ENCODE results near the gene BRF1.

GRCh38 chr14:105181549-105182295 is 119.1 kb downstream of the BRF1 start:
- TF ChIP-seq, protein P1, sequence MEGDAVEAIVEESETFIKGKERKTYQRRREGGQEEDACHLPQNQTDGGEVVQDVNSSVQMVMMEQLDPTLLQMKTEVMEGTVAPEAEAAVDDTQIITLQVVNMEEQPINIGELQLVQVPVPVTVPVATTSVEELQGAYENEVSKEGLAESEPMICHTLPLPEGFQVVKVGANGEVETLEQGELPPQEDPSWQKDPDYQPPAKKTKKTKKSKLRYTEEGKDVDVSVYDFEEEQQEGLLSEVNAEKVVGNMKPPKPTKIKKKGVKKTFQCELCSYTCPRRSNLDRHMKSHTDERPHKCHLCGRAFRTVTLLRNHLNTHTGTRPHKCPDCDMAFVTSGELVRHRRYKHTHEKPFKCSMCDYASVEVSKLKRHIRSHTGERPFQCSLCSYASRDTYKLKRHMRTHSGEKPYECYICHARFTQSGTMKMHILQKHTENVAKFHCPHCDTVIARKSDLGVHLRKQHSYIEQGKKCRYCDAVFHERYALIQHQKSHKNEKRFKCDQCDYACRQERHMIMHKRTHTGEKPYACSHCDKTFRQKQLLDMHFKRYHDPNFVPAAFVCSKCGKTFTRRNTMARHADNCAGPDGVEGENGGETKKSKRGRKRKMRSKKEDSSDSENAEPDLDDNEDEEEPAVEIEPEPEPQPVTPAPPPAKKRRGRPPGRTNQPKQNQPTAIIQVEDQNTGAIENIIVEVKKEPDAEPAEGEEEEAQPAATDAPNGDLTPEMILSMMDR (IDR thresholded peaks at IDR 0.05; ENCODE audit: control extremely low read depth in 1 of 3, insufficient read depth in 1 of 3, low read depth in 1 of 3, low read length in 3 of 3): no peak
- no peak for TF ChIP-seq TAF1 (IDR thresholded peaks at IDR 0.05; ENCODE audit: low read depth, low read length)
- no peak for TF ChIP-seq POLR2A (IDR thresholded peaks at IDR 0.05; ENCODE audit: control extremely low read depth in 1 of 2, low read depth in 2 of 2, low read length in 2 of 2)
- no peak for TF ChIP-seq CHD2 (IDR thresholded peaks at IDR 0.05; ENCODE audit: low read length)
- TF ChIP-seq, protein P2, sequence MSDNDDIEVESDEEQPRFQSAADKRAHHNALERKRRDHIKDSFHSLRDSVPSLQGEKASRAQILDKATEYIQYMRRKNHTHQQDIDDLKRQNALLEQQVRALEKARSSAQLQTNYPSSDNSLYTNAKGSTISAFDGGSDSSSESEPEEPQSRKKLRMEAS (IDR thresholded peaks at IDR 0.05): no peak
- no peak for TF ChIP-seq EP300 (IDR thresholded peaks at IDR 0.05; ENCODE audit: borderline replicate concordance in 1 of 2, low read depth in 2 of 2, low read length in 2 of 2)
- no peak for TF ChIP-seq RNF2 (IDR thresholded peaks at IDR 0.05; ENCODE audit: borderline replicate concordance, low read depth, low read length, missing control alignments, poor library complexity, severe bottlenecking)
- no peak for TF ChIP-seq RAD21 (IDR thresholded peaks at IDR 0.05 in 1 of 2, conservative IDR thresholded peaks at IDR 0.05 in 1 of 2; ENCODE audit: low read depth in 2 of 2, low read length in 2 of 2)
- TF ChIP-seq CHD1 (IDR thresholded peaks at IDR 0.05; ENCODE audit: low read depth, low read length): no peak
- no peak for TF ChIP-seq HDAC2 (IDR thresholded peaks at IDR 0.05; ENCODE audit: borderline replicate concordance in 1 of 2, low read depth in 2 of 2, low read length in 2 of 2)
- TF ChIP-seq E2F6 (IDR thresholded peaks at IDR 0.05): no peak
- TF ChIP-seq EZH2 (IDR thresholded peaks at IDR 0.05; ENCODE audit: low read depth, low read length, severe bottlenecking): no peak
- no peak for TF ChIP-seq SAP30 (IDR thresholded peaks at IDR 0.05; ENCODE audit: insufficient read depth, insufficient replicate concordance, low read length)
- TF ChIP-seq, protein P3, sequence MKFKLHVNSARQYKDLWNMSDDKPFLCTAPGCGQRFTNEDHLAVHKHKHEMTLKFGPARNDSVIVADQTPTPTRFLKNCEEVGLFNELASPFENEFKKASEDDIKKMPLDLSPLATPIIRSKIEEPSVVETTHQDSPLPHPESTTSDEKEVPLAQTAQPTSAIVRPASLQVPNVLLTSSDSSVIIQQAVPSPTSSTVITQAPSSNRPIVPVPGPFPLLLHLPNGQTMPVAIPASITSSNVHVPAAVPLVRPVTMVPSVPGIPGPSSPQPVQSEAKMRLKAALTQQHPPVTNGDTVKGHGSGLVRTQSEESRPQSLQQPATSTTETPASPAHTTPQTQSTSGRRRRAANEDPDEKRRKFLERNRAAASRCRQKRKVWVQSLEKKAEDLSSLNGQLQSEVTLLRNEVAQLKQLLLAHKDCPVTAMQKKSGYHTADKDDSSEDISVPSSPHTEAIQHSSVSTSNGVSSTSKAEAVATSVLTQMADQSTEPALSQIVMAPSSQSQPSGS (IDR thresholded peaks at IDR 0.05; ENCODE audit: low read length): no peak
